HepG2 (cell line): Measurements from ENCODE around the gene PRR14. TPM values are rescaled to one million over a fixed set of nuclear protein-coding genes. Genes with fewer than 3 reads are reported as not detected.

Experiments
- EED ChIP-seq: sonication (generic); formaldehyde crosslinking; IDR thresholded peaks from 2 replicates; pipeline ENCODE4 v1.5.0; 2020; ENCODE audit warnings: mild to moderate bottlenecking, missing genetic modification reagents
- FIP1L1 ChIP-seq: fragments of 200-400 bp; formaldehyde crosslinking; IDR thresholded peaks from 2 replicates; pipeline ENCODE4 v1.6.1; 2018; ENCODE audit warnings: low read depth, mild to moderate bottlenecking, low read length, moderate library complexity, borderline replicate concordance; ENCODE audit not compliant: insufficient read depth
- HES4 ChIP-seq: sonication (generic); formaldehyde crosslinking; IDR thresholded peaks from 2 replicates; pipeline ENCODE4 v1.9.0; 2021; ENCODE audit warnings: mild to moderate bottlenecking, missing genetic modification reagents, borderline replicate concordance
- MEIS1 ChIP-seq: sonication (generic); formaldehyde crosslinking; IDR thresholded peaks from 2 replicates; pipeline ENCODE4 v1.9.0; 2021; ENCODE audit warnings: mild to moderate bottlenecking, missing genetic modification reagents, moderate library complexity, borderline replicate concordance
- RCOR2 ChIP-seq: IDR thresholded peaks from 2 replicates; pipeline ENCODE4 v1.6.1; 2016; ENCODE audit warnings: missing biosample characterization, missing genetic modification reagents
- SIN3A ChIP-seq: IDR thresholded peaks from 2 replicates; pipeline ENCODE4 v1.6.1; 2011; ENCODE audit warnings: low read depth, mild to moderate bottlenecking, control low read depth, low read length, borderline replicate concordance
- SIX1 ChIP-seq: sonication (generic); formaldehyde crosslinking; IDR thresholded peaks from 2 replicates; pipeline ENCODE4 v1.4.0; 2020; ENCODE audit warnings: missing genetic modification reagents, borderline replicate concordance
- SP4 ChIP-seq: sonication (generic); formaldehyde crosslinking; IDR thresholded peaks from 2 replicates; pipeline ENCODE4 v1.8.1; 2023; ENCODE audit warnings: mild to moderate bottlenecking, missing genetic modification reagents
- ZBTB46 ChIP-seq: sonication (generic); formaldehyde crosslinking; IDR thresholded peaks from 2 replicates; pipeline ENCODE4 v1.4.0; 2020; ENCODE audit warnings: mild to moderate bottlenecking, missing genetic modification reagents, borderline replicate concordance
- ZBTB7B ChIP-seq: sonication (generic); formaldehyde crosslinking; IDR thresholded peaks from 2 replicates; pipeline ENCODE4 v1.4.0; 2020; ENCODE audit warnings: missing genetic modification reagents
- ZNF207 ChIP-seq: fragments of 450-650 bp; IDR thresholded peaks from 2 replicates; pipeline ENCODE4 v1.6.1; 2016; ENCODE audit warnings: antibody characterized with exemption, borderline replicate concordance
- ZNF230 ChIP-seq: sonication (generic); formaldehyde crosslinking; IDR thresholded peaks from 2 replicates; pipeline ENCODE4 v1.4.0; 2020; ENCODE audit warnings: mild to moderate bottlenecking, missing genetic modification reagents
- ZNF235 ChIP-seq: sonication (generic); formaldehyde crosslinking; IDR thresholded peaks from 2 replicates; pipeline ENCODE4 v1.8.1; 2023; ENCODE audit warnings: mild to moderate bottlenecking, missing genetic modification reagents, borderline replicate concordance
- ZNF331 ChIP-seq: sonication (generic); formaldehyde crosslinking; IDR thresholded peaks from 2 replicates; pipeline ENCODE4 v1.4.0; 2020; ENCODE audit warnings: missing genetic modification reagents
- ZNF34 ChIP-seq: sonication (generic); formaldehyde crosslinking; IDR thresholded peaks from 2 replicates; pipeline ENCODE4 v1.4.0; 2020; ENCODE audit warnings: mild to moderate bottlenecking, missing genetic modification reagents, borderline replicate concordance
- ZNF441 ChIP-seq: sonication (generic); formaldehyde crosslinking; IDR thresholded peaks from 2 replicates; pipeline ENCODE4 v1.7.0; 2021; ENCODE audit warnings: missing genetic modification reagents, borderline replicate concordance
- ZNF615 ChIP-seq: sonication (generic); formaldehyde crosslinking; IDR thresholded peaks from 2 replicates; pipeline ENCODE4 v1.5.0; 2020; ENCODE audit warnings: mild to moderate bottlenecking, missing genetic modification reagents, borderline replicate concordance
- ZNF687 ChIP-seq: sonication (generic); formaldehyde crosslinking; IDR thresholded peaks from 2 replicates; pipeline ENCODE4 v1.5.1; 2020; ENCODE audit warnings: mild to moderate bottlenecking, missing genetic modification reagents, moderate library complexity
- ZNF788 ChIP-seq: sonication (generic); formaldehyde crosslinking; IDR thresholded peaks from 2 replicates; pipeline ENCODE4 v1.5.0; 2020; ENCODE audit warnings: mild to moderate bottlenecking, missing genetic modification reagents, borderline replicate concordance
- polyA plus RNA-seq, 8 experiments: library from polyadenylated mRNA; depleted of rRNA in 3 of 8; stranded (reverse) in 7 of 8; unstranded in 1 of 8; fragments of >200 nt; fragmentation: Illumina TruSeq in 4 of 8; extraction: Trizol in 4 of 8; gene quantifications; 2 replicates each; pipeline versions ENCODE4 v1.2.1 to v1.2.3, GENCODE V29; 2011 to 2016; ENCODE audit warnings: low read depth in 4 of 8, missing spikeins in 1 of 8, mixed read lengths in 1 of 8; ENCODE audit not compliant: insufficient read depth in 1 of 8
- total RNA-seq, 5 experiments: library from RNA; depleted of rRNA; stranded (reverse); fragments of >200 nt; fragmentation: Illumina TruSeq; extraction: Trizol; gene quantifications; 2 replicates each; pipeline ENCODE4 v1.2.3, GENCODE V29; 2016; ENCODE audit warnings: low read depth in 1 of 5
- TF ChIP-seq, protein P1 (sequence below): sonication (generic); formaldehyde crosslinking; IDR thresholded peaks from 2 replicates; pipeline ENCODE4 v1.5.0; 2020; ENCODE audit warnings: missing genetic modification reagents
- TF ChIP-seq, protein P2 (sequence below): IDR thresholded peaks from 2 replicates; pipeline ENCODE4 v1.6.1; 2016; ENCODE audit warnings: missing compliant biosample characterization, missing genetic modification reagents, borderline replicate concordance

Gene PRR14
- total and polyA plus RNA-seq, 2 of the 13 experiments (the other 11 are each of a cell fraction or from before 2014, with no cell fraction given): 8.4 to 11.0 TPM

DNA sequence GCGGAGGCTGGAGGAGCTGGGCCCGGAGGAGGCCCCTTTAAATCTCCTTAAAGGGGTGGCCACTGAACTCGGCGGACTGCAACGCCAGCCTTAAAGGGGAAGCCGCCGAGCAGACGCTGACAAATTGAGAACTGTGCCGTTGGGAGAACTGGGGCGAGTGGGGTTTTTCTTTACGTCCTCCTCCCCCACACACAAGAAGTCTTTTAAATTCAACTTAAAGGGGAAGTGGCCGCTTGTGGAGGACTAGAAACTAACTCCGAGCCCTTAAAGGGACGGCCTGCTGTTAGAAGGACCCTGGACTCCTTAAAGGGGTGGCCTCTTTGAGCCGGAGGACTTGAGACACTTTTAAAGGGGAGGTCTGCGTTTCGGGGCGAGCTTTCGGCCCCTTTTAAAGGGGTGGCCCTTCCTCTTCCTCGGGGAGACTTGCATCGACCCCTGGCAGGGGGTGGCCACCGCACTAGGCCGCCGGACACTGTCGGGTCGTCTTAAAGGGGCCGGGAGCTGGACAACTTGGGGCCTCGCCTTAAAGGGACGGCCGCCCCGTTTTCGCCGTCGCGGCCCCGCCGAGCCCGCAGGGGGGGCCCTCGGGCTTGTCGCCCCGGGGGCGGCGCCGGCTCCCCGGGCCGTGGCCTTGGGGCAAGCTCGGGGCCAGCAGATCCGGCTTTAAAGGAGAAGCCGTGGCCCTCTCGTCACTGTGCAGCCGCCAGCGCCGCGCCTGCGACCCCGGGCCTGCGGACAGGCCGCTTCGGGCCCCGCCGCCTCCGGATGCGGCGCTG lies 8.2 kb downstream of the PRR14 start (continued):
- TF ChIP-seq ZNF615 (CRISPR knock-in tag) (no peak), ZNF230 (CRISPR knock-in tag) (no peak; the same call in 1 of the 2 replicates), ZNF331 (CRISPR knock-in tag) (no peak), MEIS1 (CRISPR knock-in tag) (no peak), SIN3A (peak; percentile 78; the same call in 1 of the 2 replicates), ZBTB7B (CRISPR knock-in tag) (peak; percentile 32; the same call in 1 of the 2 replicates), SIX1 (CRISPR knock-in tag) (no peak), SP4 (no peak), HES4 (CRISPR knock-in tag) (peak; percentile 56; the same call in 1 of the 2 replicates), ZNF687 (CRISPR knock-in tag) (no peak), ZNF207 (no peak), ZNF34 (CRISPR knock-in tag) (no peak), EED (0 out of 2 replicates have a peak, but pooled peaks have one; percentile 25), ZNF441 (CRISPR knock-in tag) (peak; percentile 16; the same call in 1 of the 2 replicates), FIP1L1 (no peak), ZNF788 (CRISPR knock-in tag) (peak; percentile 51), ZNF235 (CRISPR knock-in tag) (no peak), ZBTB46 (CRISPR knock-in tag) (no peak), RCOR2 (CRISPR knock-in tag) (no peak)
- TF ChIP-seq, protein P1, sequence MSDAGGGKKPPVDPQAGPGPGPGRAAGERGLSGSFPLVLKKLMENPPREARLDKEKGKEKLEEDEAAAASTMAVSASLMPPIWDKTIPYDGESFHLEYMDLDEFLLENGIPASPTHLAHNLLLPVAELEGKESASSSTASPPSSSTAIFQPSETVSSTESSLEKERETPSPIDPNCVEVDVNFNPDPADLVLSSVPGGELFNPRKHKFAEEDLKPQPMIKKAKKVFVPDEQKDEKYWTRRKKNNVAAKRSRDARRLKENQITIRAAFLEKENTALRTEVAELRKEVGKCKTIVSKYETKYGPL (CRISPR knock-in tag): no peak
- TF ChIP-seq, protein P2, sequence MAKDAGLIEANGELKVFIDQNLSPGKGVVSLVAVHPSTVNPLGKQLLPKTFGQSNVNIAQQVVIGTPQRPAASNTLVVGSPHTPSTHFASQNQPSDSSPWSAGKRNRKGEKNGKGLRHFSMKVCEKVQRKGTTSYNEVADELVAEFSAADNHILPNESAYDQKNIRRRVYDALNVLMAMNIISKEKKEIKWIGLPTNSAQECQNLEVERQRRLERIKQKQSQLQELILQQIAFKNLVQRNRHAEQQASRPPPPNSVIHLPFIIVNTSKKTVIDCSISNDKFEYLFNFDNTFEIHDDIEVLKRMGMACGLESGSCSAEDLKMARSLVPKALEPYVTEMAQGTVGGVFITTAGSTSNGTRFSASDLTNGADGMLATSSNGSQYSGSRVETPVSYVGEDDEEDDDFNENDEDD (CRISPR knock-in tag): peak; percentile 0; the same call in 1 of the 2 replicates
